Measurements from ENCODE around the gene PON3.

DNA sequence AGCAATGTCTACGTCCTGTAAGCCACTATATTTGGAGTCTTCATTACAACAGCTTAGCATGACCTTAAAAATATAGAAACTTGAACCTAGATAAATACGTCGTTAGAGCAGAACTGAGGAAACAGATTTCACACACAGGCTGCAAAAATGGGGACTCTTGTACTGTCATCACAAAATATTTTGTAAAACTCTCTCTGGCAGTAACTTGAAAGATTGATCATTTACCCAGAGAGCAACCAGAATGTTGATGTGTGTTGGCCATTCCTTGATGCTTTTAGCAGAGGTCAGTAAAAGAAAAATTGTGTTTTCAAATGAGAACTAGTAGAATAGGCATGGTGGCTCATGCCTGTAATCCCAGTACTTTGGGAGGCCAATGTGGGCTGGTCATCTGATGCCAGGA lies 57.3 kb downstream of the PON3 start:
- TF ChIP-seq, protein P1, sequence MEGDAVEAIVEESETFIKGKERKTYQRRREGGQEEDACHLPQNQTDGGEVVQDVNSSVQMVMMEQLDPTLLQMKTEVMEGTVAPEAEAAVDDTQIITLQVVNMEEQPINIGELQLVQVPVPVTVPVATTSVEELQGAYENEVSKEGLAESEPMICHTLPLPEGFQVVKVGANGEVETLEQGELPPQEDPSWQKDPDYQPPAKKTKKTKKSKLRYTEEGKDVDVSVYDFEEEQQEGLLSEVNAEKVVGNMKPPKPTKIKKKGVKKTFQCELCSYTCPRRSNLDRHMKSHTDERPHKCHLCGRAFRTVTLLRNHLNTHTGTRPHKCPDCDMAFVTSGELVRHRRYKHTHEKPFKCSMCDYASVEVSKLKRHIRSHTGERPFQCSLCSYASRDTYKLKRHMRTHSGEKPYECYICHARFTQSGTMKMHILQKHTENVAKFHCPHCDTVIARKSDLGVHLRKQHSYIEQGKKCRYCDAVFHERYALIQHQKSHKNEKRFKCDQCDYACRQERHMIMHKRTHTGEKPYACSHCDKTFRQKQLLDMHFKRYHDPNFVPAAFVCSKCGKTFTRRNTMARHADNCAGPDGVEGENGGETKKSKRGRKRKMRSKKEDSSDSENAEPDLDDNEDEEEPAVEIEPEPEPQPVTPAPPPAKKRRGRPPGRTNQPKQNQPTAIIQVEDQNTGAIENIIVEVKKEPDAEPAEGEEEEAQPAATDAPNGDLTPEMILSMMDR (IDR thresholded peaks at IDR 0.05; ENCODE audit: poor library complexity): no peak
- TF ChIP-seq EZH2 (IDR thresholded peaks at IDR 0.05; ENCODE audit: borderline replicate concordance): no peak
- no peak for TF ChIP-seq EZH2phosphoT487 (IDR thresholded peaks at IDR 0.05; ENCODE audit: low read depth, severe bottlenecking, unreplicated experiment)
